ENCODE results near the gene ACTL7A. TPM values are rescaled to one million over a fixed set of nuclear protein-coding genes. Genes with fewer than 3 reads are reported as not detected.

The ACTL7A gene
- total RNA-seq, 4 donors from 2014 or later: not detected

- no peaks in the 10 kb centered on the region for H3K36me3 ChIP-seq
- no peak overlapping the region for H3K4me3 ChIP-seq
- no peak overlapping the region for H3K27ac ChIP-seq
- no peaks in the 10 kb centered on the region for H3K4me1 ChIP-seq
- no peak for DNase-seq
- TF ChIP-seq POLR2A (IDR thresholded peaks at IDR 0.05) (no peak), CTCF (IDR thresholded peaks at IDR 0.05) (no peak)
- H3K27me3 ChIP-seq: no peaks in the 10 kb centered on the region
- no peaks in the 10 kb centered on the region for H3K9me3 ChIP-seq
- intact Hi-C loops (cut with DNase I; ENCODE audit: low total_unique reads): no loop called here
These were observed 6.6 kb upstream of the ACTL7A start for GRCh38 chr9:108855529-108855886.

GRCh38 chr9:108855888-108856287 is 6.2 kb upstream of the ACTL7A start, which contains the start of gene ACTL7B:
Gene ACTL7B (minus strand): TSS chr9:108855986. CDS start chr9:108855930, 56 bp downstream.
- H3K27ac ChIP-seq: no peak within 1 kb of the TSS
- intact Hi-C loops (cut with DNase I; ENCODE audit: low total_unique reads): no loop called here

DNA sequence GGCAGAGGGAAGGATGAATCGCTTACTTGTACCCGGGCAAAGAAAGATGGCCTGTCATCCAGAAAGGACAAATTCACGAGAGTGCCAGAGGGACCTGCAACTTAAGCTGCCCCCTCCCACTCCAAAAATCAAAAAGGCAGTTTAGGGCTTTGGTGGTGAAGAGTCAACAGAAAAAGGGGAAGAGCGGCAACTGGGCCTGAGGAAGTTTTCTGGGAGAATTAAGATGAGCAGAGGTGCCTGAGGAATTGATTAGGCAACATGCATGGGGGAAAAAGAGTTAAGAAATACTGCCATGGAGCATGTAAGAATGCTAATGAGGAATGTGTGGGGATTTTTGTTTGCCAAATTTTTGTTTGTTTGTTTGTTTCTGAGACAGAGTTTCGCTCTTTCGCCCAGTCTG is 4.5 kb upstream of the ACTL7A start:
- intact Hi-C loops (cut with DNase I; ENCODE audit: low total_unique reads): no loop called here
- no peaks in the 10 kb centered on the region for H3K9me3 ChIP-seq
- H3K4me3 ChIP-seq: no peak overlapping the region
- no peak overlapping the region for H3K27ac ChIP-seq
- no peak for DNase-seq
- H3K27me3 ChIP-seq: no peaks in the 10 kb centered on the region
- TF ChIP-seq POLR2A (IDR thresholded peaks at IDR 0.05) (no peak), CTCF (IDR thresholded peaks at IDR 0.05) (no peak)
- H3K36me3 ChIP-seq: no peaks in the 10 kb centered on the region
- no peaks in the 10 kb centered on the region for H3K4me1 ChIP-seq

More at GRCh38 chr9:108855888-108856287, 6.2 kb upstream of the ACTL7A start, which contains the start of gene ACTL7B:
- TF ChIP-seq POLR2A (IDR thresholded peaks at IDR 0.05): no peak
- no peak for TF ChIP-seq CTCF (IDR thresholded peaks at IDR 0.05)
- no peaks in the 10 kb centered on the region for H3K9me3 ChIP-seq
- no peaks in the 10 kb centered on the region for H3K4me1 ChIP-seq
- DNase-seq: no peak
- no peaks in the 10 kb centered on the region for H3K36me3 ChIP-seq
- H3K27me3 ChIP-seq: no peaks in the 10 kb centered on the region
- H3K4me3 ChIP-seq: no peak within 1 kb of the TSS

DNA sequence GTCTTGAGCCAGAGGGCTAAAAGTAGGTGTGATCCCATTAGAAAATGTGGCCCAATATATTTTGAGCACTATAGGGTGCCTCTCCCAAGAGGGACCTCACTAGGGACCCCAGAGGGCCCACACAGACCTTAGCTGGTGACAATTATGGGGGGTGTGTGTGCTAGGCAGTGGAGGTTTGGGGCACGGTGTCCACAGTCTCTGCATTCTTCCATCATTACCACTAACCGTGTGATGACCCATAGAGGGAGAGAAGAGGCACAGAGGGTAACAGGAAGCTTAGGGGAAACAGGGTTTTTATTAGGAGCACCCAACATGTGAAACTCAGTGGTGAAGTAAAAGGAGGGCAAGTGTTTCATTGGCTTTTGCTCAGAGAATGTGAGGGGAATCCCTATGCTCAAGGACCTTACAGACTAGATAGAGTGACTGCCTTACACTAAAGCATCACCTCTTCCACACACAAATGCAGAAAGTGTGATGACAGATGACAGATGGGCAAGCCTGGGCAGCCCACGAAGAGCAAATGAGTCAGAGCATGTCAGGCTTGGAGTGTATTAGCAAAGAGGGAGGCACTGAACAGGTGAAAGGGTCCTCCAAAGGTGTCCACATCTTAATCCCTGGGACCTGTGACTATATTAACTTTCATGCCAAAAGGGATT is 2.5 kb upstream of the ACTL7A start:
- DNase-seq: no peak
- intact Hi-C loops (cut with DNase I; ENCODE audit: low total_unique reads): no loop called here
- Histone ChIP-seq H3K4me3 (no peak overlapping the region), H3K27me3 (no peaks in the 10 kb centered on the region), H3K4me1 (no peaks in the 10 kb centered on the region), H3K27ac (no peak overlapping the region), H3K36me3 (no peaks in the 10 kb centered on the region), H3K9me3 (no peaks in the 10 kb centered on the region)
- TF ChIP-seq CTCF (IDR thresholded peaks at IDR 0.05): no peak
- no peak for TF ChIP-seq POLR2A (IDR thresholded peaks at IDR 0.05)

GRCh38 chr9:108860354-108860753 is 1.7 kb upstream of the ACTL7A start:
- Histone ChIP-seq H3K36me3 (no peaks in the 10 kb centered on the region), H3K27me3 (no peaks in the 10 kb centered on the region), H3K4me3 (no peak overlapping the region), H3K27ac (no peak overlapping the region), H3K4me1 (no peaks in the 10 kb centered on the region), H3K9me3 (no peaks in the 10 kb centered on the region)
- intact Hi-C loops (cut with DNase I; ENCODE audit: low total_unique reads): no loop called here
- no peak for DNase-seq
- TF ChIP-seq POLR2A (IDR thresholded peaks at IDR 0.05) (no peak), CTCF (IDR thresholded peaks at IDR 0.05) (no peak)
